Muscle layer of colon (tissue), 2 donors: ENCODE results near the gene XYLT1.

Experiments
- H3K27ac ChIP-seq: one replicate; pipeline ENCODE4 v1.7.0; 2013; ENCODE audit warnings: low read depth, mild to moderate bottlenecking, low read length, moderate library complexity
- H3K27me3 ChIP-seq, 2 donors: one replicate each; pipeline ENCODE4 v1.7.0; 2013; ENCODE audit warnings: low read length in 2 of 2, mild to moderate bottlenecking in 2 of 2; ENCODE audit not compliant: insufficient read depth in 2 of 2, control insufficient read depth in 1 of 2
- H3K36me3 ChIP-seq: one replicate; pipeline ENCODE4 v1.7.0; 2013; ENCODE audit warnings: mild to moderate bottlenecking, low read length; ENCODE audit not compliant: insufficient read depth
- H3K4me1 ChIP-seq: one replicate; pipeline ENCODE4 v1.7.0; 2013; ENCODE audit warnings: mild to moderate bottlenecking, low read length; ENCODE audit not compliant: insufficient read depth
- H3K4me3 ChIP-seq, 2 donors: one replicate each; pipeline ENCODE4 v1.7.0; 2013; ENCODE audit warnings: low read length in 2 of 2, low read depth in 1 of 2, mild to moderate bottlenecking in 1 of 2, moderate library complexity in 1 of 2
- H3K9ac ChIP-seq: one replicate; pipeline ENCODE4 v1.7.0; 2013; ENCODE audit warnings: low read length
- H3K9me3 ChIP-seq: one replicate; pipeline ENCODE4 v1.7.0; 2013; ENCODE audit warnings: mild to moderate bottlenecking, low read length
- donor health status: abdominal sarcoma.
- donor health status: Adenocarcinoma of cecum.

The XYLT1 gene

GRCh38 chr16:17389384-17389783 lies 81.4 kb downstream of the XYLT1 start:
- Histone ChIP-seq H3K36me3 (no peaks in the 10 kb centered on the region), H3K9me3 (no peaks in the 10 kb centered on the region), H3K4me1 (peaks cover 55% of the 10 kb centered on the region), H3K9ac (no peak overlapping the region), H3K27me3 (no peaks in the 10 kb centered on the region), H3K4me3 (no peak overlapping the region), H3K27ac (peak overlapping the region; percentile 1)

GRCh38 chr16:17387256-17387655 lies 83.5 kb downstream of the XYLT1 start:
- H3K27me3 ChIP-seq = no peaks in the 10 kb centered on the region
- H3K9me3 ChIP-seq = no peaks in the 10 kb centered on the region
- H3K27ac ChIP-seq = no peak overlapping the region
- no peak overlapping the region for H3K4me3 ChIP-seq
- no peaks in the 10 kb centered on the region for H3K36me3 ChIP-seq
- no peak overlapping the region for H3K9ac ChIP-seq
- H3K4me1 ChIP-seq = peaks cover 71% of the 10 kb centered on the region

- Histone ChIP-seq H3K4me1 (peaks cover 69% of the 10 kb centered on the region), H3K4me3 (no peak overlapping the region), H3K27ac (no peak overlapping the region), H3K27me3 (no peaks in the 10 kb centered on the region), H3K9ac (no peak overlapping the region), H3K9me3 (no peaks in the 10 kb centered on the region), H3K36me3 (no peaks in the 10 kb centered on the region)
Measured at GRCh38 chr16:17386229-17386628, 84.5 kb downstream of the XYLT1 start.

- peaks cover 71% of the 10 kb centered on the region for H3K4me1 ChIP-seq
- H3K9ac ChIP-seq = no peak overlapping the region
- H3K4me3 ChIP-seq = no peak overlapping the region
- no peak overlapping the region for H3K27ac ChIP-seq
- H3K9me3 ChIP-seq = no peaks in the 10 kb centered on the region
- H3K36me3 ChIP-seq = no peaks in the 10 kb centered on the region
- no peaks in the 10 kb centered on the region for H3K27me3 ChIP-seq
Measured at GRCh38 chr16:17384471-17384870, 86.3 kb downstream of the XYLT1 start.

GRCh38 chr16:17382949-17383863 lies 87.6 kb downstream of the XYLT1 start:
- Histone ChIP-seq H3K4me1 (peaks cover 79% of the 10 kb centered on the region), H3K27ac (peak overlapping the region; percentile 69), H3K36me3 (no peaks in the 10 kb centered on the region), H3K9ac (no peak overlapping the region), H3K27me3 (no peaks in the 10 kb centered on the region), H3K4me3 (no peak overlapping the region), H3K9me3 (no peaks in the 10 kb centered on the region)

- no peak overlapping the region for H3K27ac ChIP-seq
- peaks cover 79% of the 10 kb centered on the region for H3K4me1 ChIP-seq
- no peaks in the 10 kb centered on the region for H3K36me3 ChIP-seq
- H3K9me3 ChIP-seq = no peaks in the 10 kb centered on the region
- H3K4me3 ChIP-seq = no peak overlapping the region
- H3K27me3 ChIP-seq = no peaks in the 10 kb centered on the region
- H3K9ac ChIP-seq = no peak overlapping the region
Measured at GRCh38 chr16:17382514-17382913, 88.2 kb downstream of the XYLT1 start.

GRCh38 chr16:17381784-17382183 lies 89.0 kb downstream of the XYLT1 start:
- H3K4me1 ChIP-seq = peaks cover 79% of the 10 kb centered on the region
- no peak overlapping the region for H3K27ac ChIP-seq
- H3K36me3 ChIP-seq = no peaks in the 10 kb centered on the region
- no peaks in the 10 kb centered on the region for H3K27me3 ChIP-seq
- H3K9me3 ChIP-seq = no peaks in the 10 kb centered on the region
- no peak overlapping the region for H3K9ac ChIP-seq
- no peak overlapping the region for H3K4me3 ChIP-seq

GRCh38 chr16:17380613-17381012 lies 90.1 kb downstream of the XYLT1 start:
- no peaks in the 10 kb centered on the region for H3K27me3 ChIP-seq
- H3K9ac ChIP-seq = peak overlapping the region; percentile 4
- H3K4me1 ChIP-seq = peaks cover 80% of the 10 kb centered on the region
- no peak overlapping the region for H3K4me3 ChIP-seq
- H3K36me3 ChIP-seq = no peaks in the 10 kb centered on the region
- H3K27ac ChIP-seq = peak overlapping the region; percentile 14
- no peaks in the 10 kb centered on the region for H3K9me3 ChIP-seq

- H3K4me1 ChIP-seq = peaks cover 76% of the 10 kb centered on the region
- H3K27me3 ChIP-seq = no peaks in the 10 kb centered on the region
- no peaks in the 10 kb centered on the region for H3K9me3 ChIP-seq
- no peaks in the 10 kb centered on the region for H3K36me3 ChIP-seq
- no peak overlapping the region for H3K4me3 ChIP-seq
- H3K9ac ChIP-seq = peak overlapping the region; percentile 33
- peak overlapping the region; percentile 89 for H3K27ac ChIP-seq
Measured at GRCh38 chr16:17379121-17379571, 91.6 kb downstream of the XYLT1 start.

GRCh38 chr16:17377360-17378324 lies 93.1 kb downstream of the XYLT1 start:
- Histone ChIP-seq H3K27me3 (no peaks in the 10 kb centered on the region), H3K9ac (no peak overlapping the region), H3K27ac (peak overlapping the region; percentile 89), H3K4me1 (peaks cover 64% of the 10 kb centered on the region), H3K36me3 (no peaks in the 10 kb centered on the region), H3K4me3 (no peak overlapping the region), H3K9me3 (no peaks in the 10 kb centered on the region)
